Measurements from ENCODE around the gene NEUROG1. TPM values are rescaled to one million over a fixed set of nuclear protein-coding genes. Genes with fewer than 3 reads are reported as not detected.

NEUROG1 gene
- total and polyA plus RNA-seq, 2 donors from 2014 or later, result not detected

DNA sequence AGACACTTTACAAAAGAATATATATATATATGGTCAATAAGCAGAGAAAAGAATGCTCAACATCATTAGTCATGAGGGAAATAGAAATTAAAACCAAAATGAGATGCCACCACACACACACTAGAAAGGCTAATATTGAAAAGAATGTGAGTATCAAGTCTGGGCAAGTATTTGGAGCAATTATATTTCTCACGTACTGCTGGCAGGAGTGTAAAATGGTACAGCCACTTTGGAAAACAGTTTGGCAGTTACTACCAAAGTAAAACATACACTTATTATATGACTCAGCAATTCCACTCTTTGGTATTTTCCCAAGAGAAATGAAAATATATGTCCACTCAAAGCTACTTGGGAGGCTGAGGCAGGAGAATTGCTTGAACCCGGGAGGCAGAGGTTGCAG is 29.8 kb downstream of the NEUROG1 start:
- no peak overlapping the region for H3K27ac ChIP-seq (ENCODE audit: low read depth in 2 of 2, low read length in 2 of 2)
- H3K9me3 ChIP-seq (ENCODE audit: control insufficient read depth in 2 of 3, insufficient read depth in 1 of 3, low read length in 3 of 3), result no peaks in the 10 kb centered on the region
- intact Hi-C loops (cut with DNase I), result no loop called here
- no peaks in the 10 kb centered on the region for H3K36me3 ChIP-seq (ENCODE audit: control insufficient read depth in 2 of 3, insufficient read depth in 3 of 3, low read length in 3 of 3)
- no peak for FAIRE-seq
- no peak overlapping the region for H3K9ac ChIP-seq (ENCODE audit: low read length in 3 of 3)
- no peak overlapping the region for H3K4me3 ChIP-seq (ENCODE audit: low read length in 3 of 3)
- TF ChIP-seq, protein P1, sequence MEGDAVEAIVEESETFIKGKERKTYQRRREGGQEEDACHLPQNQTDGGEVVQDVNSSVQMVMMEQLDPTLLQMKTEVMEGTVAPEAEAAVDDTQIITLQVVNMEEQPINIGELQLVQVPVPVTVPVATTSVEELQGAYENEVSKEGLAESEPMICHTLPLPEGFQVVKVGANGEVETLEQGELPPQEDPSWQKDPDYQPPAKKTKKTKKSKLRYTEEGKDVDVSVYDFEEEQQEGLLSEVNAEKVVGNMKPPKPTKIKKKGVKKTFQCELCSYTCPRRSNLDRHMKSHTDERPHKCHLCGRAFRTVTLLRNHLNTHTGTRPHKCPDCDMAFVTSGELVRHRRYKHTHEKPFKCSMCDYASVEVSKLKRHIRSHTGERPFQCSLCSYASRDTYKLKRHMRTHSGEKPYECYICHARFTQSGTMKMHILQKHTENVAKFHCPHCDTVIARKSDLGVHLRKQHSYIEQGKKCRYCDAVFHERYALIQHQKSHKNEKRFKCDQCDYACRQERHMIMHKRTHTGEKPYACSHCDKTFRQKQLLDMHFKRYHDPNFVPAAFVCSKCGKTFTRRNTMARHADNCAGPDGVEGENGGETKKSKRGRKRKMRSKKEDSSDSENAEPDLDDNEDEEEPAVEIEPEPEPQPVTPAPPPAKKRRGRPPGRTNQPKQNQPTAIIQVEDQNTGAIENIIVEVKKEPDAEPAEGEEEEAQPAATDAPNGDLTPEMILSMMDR (IDR thresholded peaks at IDR 0.05; ENCODE audit: borderline replicate concordance, extremely low read depth, insufficient read depth), result no peak
- peaks cover 0 to 6% (median 3%) of the 10 kb centered on the region in 3 donors for H3K4me1 ChIP-seq (ENCODE audit: control insufficient read depth in 2 of 3, insufficient read depth in 2 of 3, low read depth in 1 of 3, low read length in 3 of 3)
- H3K27me3 ChIP-seq (ENCODE audit: control insufficient read depth, insufficient read depth, low read length), result peaks cover 7% of the 10 kb centered on the region
- no peak for DNase-seq

DNA sequence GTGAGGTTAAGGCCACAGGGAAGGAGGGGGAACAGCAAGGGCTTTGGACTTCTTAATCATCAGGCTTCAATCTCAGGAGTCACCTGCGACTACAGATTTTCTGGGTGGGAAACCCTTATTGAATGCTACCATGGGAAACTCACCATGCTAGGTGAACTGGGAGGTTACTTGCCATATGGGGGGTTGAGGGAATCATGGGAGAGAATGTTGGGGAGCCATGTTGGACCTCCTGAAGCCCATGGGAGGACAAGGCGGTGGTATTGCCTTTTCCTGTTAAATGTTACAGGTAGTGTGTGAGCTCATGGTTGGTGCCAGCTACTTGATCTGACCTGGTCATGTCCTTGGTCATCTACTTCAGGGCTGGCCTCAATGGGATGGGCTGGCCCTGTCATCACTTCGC is 31.4 kb downstream of the NEUROG1 start:
- DNase-seq, result no peak
- Histone ChIP-seq H3K4me1 (ENCODE audit: control insufficient read depth in 2 of 3, insufficient read depth in 2 of 3, low read depth in 1 of 3, low read length in 3 of 3) (peaks cover 0 to 6% (median 3%) of the 10 kb centered on the region in 3 donors), H3K9me3 (ENCODE audit: control insufficient read depth in 2 of 3, insufficient read depth in 1 of 3, low read length in 3 of 3) (no peaks in the 10 kb centered on the region), H3K27me3 (ENCODE audit: control insufficient read depth, insufficient read depth, low read length) (peaks cover 3% of the 10 kb centered on the region), H3K36me3 (ENCODE audit: control insufficient read depth in 2 of 3, insufficient read depth in 3 of 3, low read length in 3 of 3) (no peaks in the 10 kb centered on the region), H3K9ac (ENCODE audit: low read length in 3 of 3) (no peak overlapping the region), H3K27ac (ENCODE audit: low read depth in 2 of 2, low read length in 2 of 2) (no peak overlapping the region), H3K4me3 (ENCODE audit: low read length in 3 of 3) (no peak overlapping the region)
- FAIRE-seq, result no peak
- TF ChIP-seq, protein P1 (IDR thresholded peaks at IDR 0.05; ENCODE audit: borderline replicate concordance, extremely low read depth, insufficient read depth), result no peak
- intact Hi-C loops (cut with DNase I), result no loop called here

DNA sequence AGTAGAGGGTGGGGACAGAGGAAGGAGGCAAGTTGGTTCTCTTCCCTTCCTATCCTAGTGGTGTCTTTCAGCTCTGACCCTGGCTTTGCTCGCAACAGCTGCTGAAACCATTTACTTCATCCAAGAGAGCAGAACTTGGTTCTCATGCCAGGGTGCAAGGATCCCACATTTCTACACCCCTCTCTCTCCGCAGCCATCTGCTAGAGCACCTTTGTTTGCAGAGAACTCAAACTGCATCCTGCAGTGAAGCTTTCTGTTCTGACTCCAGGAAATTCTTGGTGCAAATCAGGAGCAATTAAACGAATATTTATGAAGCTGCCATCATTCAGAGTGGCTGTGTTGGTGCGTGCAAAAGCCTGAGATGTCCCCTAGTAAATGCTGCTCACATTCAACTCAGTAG is 31.9 kb downstream of the NEUROG1 start:
- H3K4me1 ChIP-seq (ENCODE audit: control insufficient read depth in 2 of 3, insufficient read depth in 2 of 3, low read depth in 1 of 3, low read length in 3 of 3), result peaks cover 0 to 5% (median 0%) of the 10 kb centered on the region in 3 donors
- FAIRE-seq (no peak), DNase-seq (no peak)
- H3K4me3 ChIP-seq (ENCODE audit: low read length in 3 of 3), result no peak overlapping the region
- peaks cover 3% of the 10 kb centered on the region for H3K27me3 ChIP-seq (ENCODE audit: control insufficient read depth, insufficient read depth, low read length)
- intact Hi-C loops (cut with DNase I), result no loop called here
- no peaks in the 10 kb centered on the region for H3K36me3 ChIP-seq (ENCODE audit: control insufficient read depth in 2 of 3, insufficient read depth in 3 of 3, low read length in 3 of 3)
- TF ChIP-seq, protein P1 (IDR thresholded peaks at IDR 0.05; ENCODE audit: borderline replicate concordance, extremely low read depth, insufficient read depth), result no peak
- no peak overlapping the region for H3K9ac ChIP-seq (ENCODE audit: low read length in 3 of 3)
- no peaks in the 10 kb centered on the region for H3K9me3 ChIP-seq (ENCODE audit: control insufficient read depth in 2 of 3, insufficient read depth in 1 of 3, low read length in 3 of 3)
- no peak overlapping the region for H3K27ac ChIP-seq (ENCODE audit: low read depth in 2 of 2, low read length in 2 of 2)
